Calu3 (cell line): Measurements from ENCODE around the gene NOSIP. TPM values are rescaled to one million over a fixed set of nuclear protein-coding genes. Genes with fewer than 3 reads are reported as not detected.

Experiments used
- BruUV-seq: library from RNA; stranded (reverse); fragments of 400-500 nt; replicated peaks from 2 replicates; lab custom pipeline; 2021; lab: Mats Ljungman, UMichigan
- CTCF ChIA-PET: fragments of 300-600 bp; sonication (Branson Sonifier 250); formaldehyde crosslinking; loops from one replicate; lab custom pipeline; 2022; ENCODE audit warnings: antibody characterized with exemption; lab: Charles Lee
- DNase-seq: peaks from one replicate; pipeline ENCODE4 v3.0.0; 2022
- H3K27ac Mint-ChIP-seq: one replicate; pipeline ENCODE4 v1.8.0; 2022; ENCODE audit warnings: mixed read lengths; ENCODE audit not compliant: unreplicated experiment
- H3K27me3 Mint-ChIP-seq: one replicate; pipeline ENCODE4 v1.8.0; 2022; ENCODE audit warnings: mixed read lengths; ENCODE audit not compliant: unreplicated experiment
- H3K36me3 Mint-ChIP-seq: one replicate; pipeline ENCODE4 v1.8.0; 2022; ENCODE audit warnings: mild to moderate bottlenecking, moderate library complexity, mixed read lengths; ENCODE audit not compliant: insufficient read depth, unreplicated experiment
- H3K4me1 Mint-ChIP-seq: one replicate; pipeline ENCODE4 v1.8.0; 2022; ENCODE audit warnings: mild to moderate bottlenecking, low read depth, mixed read lengths; ENCODE audit not compliant: unreplicated experiment
- H3K4me3 Mint-ChIP-seq: one replicate; pipeline ENCODE4 v1.8.0; 2022; ENCODE audit warnings: mild to moderate bottlenecking, low read depth, moderate library complexity, mixed read lengths; ENCODE audit not compliant: unreplicated experiment
- H3K9me3 Mint-ChIP-seq: one replicate; pipeline ENCODE4 v1.8.0; 2022; ENCODE audit warnings: low read depth, mixed read lengths; ENCODE audit not compliant: unreplicated experiment
- CTCF ChIP-seq: fragments of 200-600 bp; IDR thresholded peaks from one replicate; pipeline ENCODE4 v1.8.0; 2022; ENCODE audit warnings: antibody characterized with exemption; ENCODE audit not compliant: unreplicated experiment
- intact Hi-C: fragments of 100-400 bp; cut with micrococcal nuclease; formaldehyde crosslinking; loops from one replicate; pipeline ENCODE4 v1.10.0; 2022; ENCODE audit not compliant: unreplicated experiment
- total RNA-seq: library from RNA; stranded (reverse); gene quantifications from 2 replicates; pipeline ENCODE4 v1.2.3, GENCODE V29; 2022

NOSIP gene
- total RNA-seq, 1 experiment from 2014 or later, result 76.9 TPM

- no TSS peak for BruUV-seq
- H3K27me3 Mint-ChIP-seq, result no peaks in the 10 kb centered on the region
- TF ChIP-seq CTCF, result no peak
- no peaks in the 10 kb centered on the region for H3K9me3 Mint-ChIP-seq
- H3K36me3 Mint-ChIP-seq, result peaks cover 79% of the 10 kb centered on the region
- intact Hi-C loops, result loop anchor here (2.0 kb wide), 1 partner anchor 50 kb away; the partner anchor contains the start of gene RRAS
- H3K4me1 Mint-ChIP-seq, result peaks cover 36% of the 10 kb centered on the region
- H3K27ac Mint-ChIP-seq, result peak within 1 kb of the TSS; percentile 89
- H3K4me3 Mint-ChIP-seq, result peak within 1 kb of the TSS; percentile 88
- DNase-seq, result peak; percentile 70
- CTCF ChIA-PET, result interaction anchor here (0.6 to 1.5 kb wide), 4 partner anchors 10 to 809 kb away, joined by 3 to 9 read pairs (median 6); partner anchors contain the start of genes NOSIP, PRRG2 and RRAS
Measured at GRCh38 chr19:49590971-49591730, 10.8 kb upstream of the NOSIP start, which contains the start of gene PRR12. TSS of gene PRR12 (plus strand) at chr19:49591182. CDS start at chr19:49591655, 473 bp downstream.

DNA sequence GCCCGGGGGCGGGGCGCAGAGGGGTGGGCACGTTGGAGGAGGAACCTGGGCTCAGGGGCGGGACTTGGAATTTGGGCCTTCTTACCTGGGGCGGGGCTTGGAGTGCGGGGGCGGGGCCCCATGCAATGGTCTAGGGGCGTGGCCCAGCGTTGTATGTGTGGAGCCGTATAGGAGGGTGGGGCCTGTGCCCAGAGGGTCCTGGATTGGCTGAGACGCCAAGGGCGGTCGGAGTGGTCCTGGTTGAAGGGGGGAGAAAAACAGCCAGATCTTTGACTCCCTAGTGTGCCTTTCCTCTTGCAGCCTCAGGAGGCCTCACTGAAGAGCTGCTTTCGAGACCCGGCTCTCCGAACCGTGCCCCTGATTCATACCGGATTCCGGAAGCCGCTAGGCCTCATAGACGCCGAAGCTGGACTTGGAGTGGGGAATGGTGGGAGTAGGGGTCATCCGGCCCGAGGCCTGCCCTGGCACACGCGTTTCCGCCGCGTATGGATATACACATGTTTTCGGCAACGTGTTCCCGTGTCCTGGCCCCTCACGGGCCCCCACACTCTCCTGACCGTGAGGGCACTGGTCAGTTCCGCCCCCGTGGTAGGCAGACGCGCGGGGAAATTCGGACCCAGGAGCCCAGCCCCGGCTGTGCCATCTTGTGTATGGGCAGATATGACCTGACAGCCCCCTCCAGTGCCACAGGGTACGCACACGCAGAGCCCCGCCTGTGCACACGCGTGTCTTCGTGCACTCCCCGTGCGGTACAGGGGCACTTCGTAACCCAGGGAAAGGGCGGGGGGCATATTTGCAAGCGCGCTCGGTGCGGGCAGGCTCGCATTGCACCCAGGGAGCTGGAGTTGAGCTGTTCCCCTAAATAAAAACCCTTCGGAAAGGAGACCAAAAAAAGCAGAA lies 10.0 kb upstream of the NOSIP start:
- H3K27me3 Mint-ChIP-seq, result no peaks in the 10 kb centered on the region
- peak; percentile 99 for DNase-seq
- peak overlapping the region; percentile 88 for H3K27ac Mint-ChIP-seq
- peak overlapping the region; percentile 88 for H3K4me3 Mint-ChIP-seq
- intact Hi-C loops, result loop anchor here (2.0 kb wide), 1 partner anchor 50 kb away; the partner anchor contains the start of gene RRAS
- H3K36me3 Mint-ChIP-seq, result peaks cover 74% of the 10 kb centered on the region
- no peak for TF ChIP-seq CTCF
- H3K4me1 Mint-ChIP-seq, result peaks cover 36% of the 10 kb centered on the region
- no peaks in the 10 kb centered on the region for H3K9me3 Mint-ChIP-seq
- BruUV-seq, result TSS peak; percentile 71
- CTCF ChIA-PET, result interaction anchor here (1.4 to 1.5 kb wide), 3 partner anchors 10 to 50 kb away, joined by 3 to 9 read pairs (median 8); partner anchors contain the start of genes NOSIP, PRRG2 and RRAS

DNA sequence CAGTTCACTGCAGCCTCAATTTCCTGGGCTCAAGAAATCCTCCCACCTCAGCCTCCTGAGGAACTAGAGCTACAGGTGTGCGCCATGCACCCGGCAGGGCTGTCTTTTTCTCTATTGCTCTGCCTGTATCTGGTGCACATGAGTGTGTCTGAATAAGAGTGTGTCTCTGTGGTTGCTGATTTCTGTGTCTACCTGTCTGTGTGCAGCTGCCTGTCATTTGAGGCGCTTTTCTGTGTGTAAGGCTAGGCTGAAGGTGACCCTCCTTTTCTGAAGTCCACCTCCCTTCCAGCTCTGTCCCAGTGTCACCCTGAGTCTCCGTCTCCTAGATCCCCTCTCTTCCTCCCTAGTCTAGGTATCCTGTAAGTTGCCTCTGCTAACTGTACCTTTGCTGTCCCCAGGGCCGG lies 9.1 kb upstream of the NOSIP start:
- no TSS peak for BruUV-seq
- H3K9me3 Mint-ChIP-seq, result no peaks in the 10 kb centered on the region
- CTCF ChIA-PET, result interaction anchor here (0.7 to 1.5 kb wide), 4 partner anchors 19 to 644 kb away, joined by 3 to 8 read pairs (median 6); no protein-coding TSS in a partner anchor
- TF ChIP-seq CTCF, result no peak
- no peak for DNase-seq
- intact Hi-C loops, result no loop called here
- peaks cover 67% of the 10 kb centered on the region for H3K36me3 Mint-ChIP-seq
- H3K27ac Mint-ChIP-seq, result peak overlapping the region; percentile 88
- peak overlapping the region; percentile 88 for H3K4me3 Mint-ChIP-seq
- peaks cover 32% of the 10 kb centered on the region for H3K4me1 Mint-ChIP-seq
- no peaks in the 10 kb centered on the region for H3K27me3 Mint-ChIP-seq
